SIG-M5 (cell line): ENCODE data around the gene ZAP70.

Experiments used
- DNase-seq: peaks from one replicate; lab custom pipeline; 2025; lab: John Stamatoyannopoulos, UW

ZAP70 gene

GRCh38 chr2:97717613-97717995, 4.2 kb downstream of the ZAP70 start:
- no peak for DNase-seq

GRCh38 chr2:97718051-97718882, 4.9 kb downstream of the ZAP70 start:
- DNase-seq: no peak

GRCh38 chr2:97718942-97719341, 5.6 kb downstream of the ZAP70 start:
- DNase-seq: no peak

GRCh38 chr2:97719362-97720155, 6.2 kb downstream of the ZAP70 start:
- DNase-seq: no peak

- no peak for DNase-seq
Measured at GRCh38 chr2:97720746-97721145, 7.4 kb downstream of the ZAP70 start.

- no peak for DNase-seq
Measured at GRCh38 chr2:97722227-97722626, 8.9 kb downstream of the ZAP70 start.

- DNase-seq: no peak
Measured at GRCh38 chr2:97723156-97724072, 10.0 kb downstream of the ZAP70 start.

- DNase-seq: no peak
Measured at GRCh38 chr2:97724073-97724410, 10.7 kb downstream of the ZAP70 start.

GRCh38 chr2:97724501-97724900, 11.1 kb downstream of the ZAP70 start:
- DNase-seq: no peak

- DNase-seq: no peak
Measured at GRCh38 chr2:97724946-97725688, 11.7 kb downstream of the ZAP70 start.

GRCh38 chr2:97726261-97727064, 13.1 kb downstream of the ZAP70 start:
- DNase-seq: no peak

GRCh38 chr2:97727296-97727695, 13.9 kb downstream of the ZAP70 start:
- no peak for DNase-seq

- DNase-seq: no peak
Measured at GRCh38 chr2:97728091-97728731, 14.8 kb downstream of the ZAP70 start.

GRCh38 chr2:97730245-97730644, 16.9 kb downstream of the ZAP70 start:
- no peak for DNase-seq

- DNase-seq: no peak
Measured at GRCh38 chr2:97731274-97732020, 18.1 kb downstream of the ZAP70 start.

GRCh38 chr2:97732436-97733340, 19.3 kb downstream of the ZAP70 start:
- no peak for DNase-seq

GRCh38 chr2:97733341-97734035, 20.1 kb downstream of the ZAP70 start:
- no peak for DNase-seq
